Large intestine (tissue), 12 donors: Measurements from ENCODE around the gene NPR2. TPM values are rescaled to one million over a fixed set of nuclear protein-coding genes. Genes with fewer than 3 reads are reported as not detected.

Experiments
- DNase-seq, 2 donors: peaks; one replicate each; pipeline versions ENCODE4 v3.0.0 to v3.0.0-alpha.2; 2013
- H3K27ac ChIP-seq: one replicate; pipeline ENCODE4 v1.5.1; 2013; ENCODE audit warnings: low read length
- H3K27me3 ChIP-seq: 2 replicates; pipeline ENCODE4 v1.6.1; 2013; ENCODE audit warnings: low read length; ENCODE audit not compliant: control insufficient read depth, insufficient read depth
- H3K36me3 ChIP-seq: 2 replicates; pipeline ENCODE4 v1.6.1; 2013; ENCODE audit warnings: low read length; ENCODE audit not compliant: control insufficient read depth, insufficient read depth
- H3K4me1 ChIP-seq: one replicate; pipeline ENCODE4 v1.6.1; 2013; ENCODE audit warnings: low read length; ENCODE audit not compliant: control insufficient read depth, insufficient read depth
- H3K4me3 ChIP-seq: one replicate; pipeline ENCODE4 v1.5.1; 2013; ENCODE audit warnings: low read length
- H3K9me3 ChIP-seq: one replicate; pipeline ENCODE4 v1.6.1; 2013; ENCODE audit warnings: mild to moderate bottlenecking, low read depth, low read length, moderate library complexity; ENCODE audit not compliant: control insufficient read depth
- WGBS: methylation state at CpG from one replicate; pipeline ENCODE4 v1.1.5; 2013; ENCODE audit warnings: low lambda C conversion rate; ENCODE audit not compliant: insufficient coverage; 5-methylcytosine and 5-hydroxymethylcytosine counted together
- long read RNA-seq, 11 donors: transcript quantifications; one replicate each; lab custom pipeline, GENCODE V29; 2026
- polyA plus RNA-seq: library from polyadenylated mRNA; unstranded; fragments of 120-200 nt; gene quantifications from one replicate; pipeline ENCODE4 v1.2.1, GENCODE V29; 2013

The NPR2 gene
- 15.3 TPM for polyA plus RNA-seq
- long read RNA-seq, donor 1, partial matches to known transcripts: 0 of 2 reads
- long read RNA-seq, donor 1, other reads (novel, unspliced or antisense): 0 of 2 reads
- long read RNA-seq, donor 2, transcript NPR2-206 (3 exons, 601 nt): major isoform, 6 of 6 reads
- long read RNA-seq, donor 2, partial matches to known transcripts: 0 of 6 reads
- long read RNA-seq, donor 2, other reads (novel, unspliced or antisense): 0 of 6 reads
- long read RNA-seq, donor 3: 0 reads
- long read RNA-seq, donor 4: 0 reads
- long read RNA-seq, donor 5, partial matches to known transcripts: 0 of 4 reads
- long read RNA-seq, donor 5, other reads (novel, unspliced or antisense): 0 of 4 reads
- long read RNA-seq, donor 6, partial matches to known transcripts: 0 of 5 reads
- long read RNA-seq, donor 6, other reads (novel, unspliced or antisense): 0 of 5 reads
- long read RNA-seq, donor 7, partial matches to known transcripts: 0 of 2 reads
- long read RNA-seq, donor 7, other reads (novel, unspliced or antisense): 0 of 2 reads
- long read RNA-seq, donor 8, partial matches to known transcripts: 0 of 4 reads
- long read RNA-seq, donor 8, other reads (novel, unspliced or antisense): 0 of 4 reads
- long read RNA-seq, donor 9, partial matches to known transcripts: 0 of 4 reads
- long read RNA-seq, donor 9, other reads (novel, unspliced or antisense): 0 of 4 reads
- long read RNA-seq, donor 10, partial matches to known transcripts: 0 of 2 reads
- long read RNA-seq, donor 10, other reads (novel, unspliced or antisense): 0 of 2 reads
- long read RNA-seq, donor 11, transcript NPR2-206 (3 exons, 601 nt): major isoform, 6 of 7 reads
- long read RNA-seq, donor 11, partial matches to known transcripts: 0 of 7 reads
- long read RNA-seq, donor 11, other reads (novel, unspliced or antisense): 0 of 7 reads

DNA sequence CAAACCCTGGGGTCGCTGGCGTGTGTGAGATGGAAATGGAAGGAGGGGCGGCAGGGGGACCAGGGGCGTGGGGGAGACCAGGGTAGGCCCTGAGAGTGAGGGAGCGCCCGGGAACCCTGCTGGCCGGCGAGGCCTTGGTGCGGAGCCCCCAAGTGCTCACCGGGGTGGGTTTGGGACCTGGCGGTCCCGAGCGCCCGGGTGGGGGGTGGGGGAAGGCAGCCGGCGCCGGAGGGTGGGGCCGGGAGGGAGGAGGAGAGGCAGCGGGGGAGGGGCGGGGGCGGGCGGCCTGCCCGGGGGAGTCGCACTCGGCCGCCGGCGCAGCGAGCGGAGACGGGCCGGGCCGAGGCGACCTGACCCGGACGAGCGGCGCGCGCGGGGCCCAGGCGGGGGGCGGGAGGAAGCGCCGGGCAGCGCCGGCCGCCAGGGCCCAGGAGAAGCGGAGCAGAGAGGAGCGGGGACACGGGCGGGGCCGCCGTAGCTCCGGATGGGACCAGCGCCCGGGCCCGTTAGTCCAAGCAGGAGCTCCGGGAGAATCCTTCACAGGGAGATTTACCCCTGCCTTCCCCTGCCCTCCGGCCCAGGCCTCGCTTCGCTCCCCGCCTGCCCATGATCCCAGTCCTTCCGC is at the start of gene NPR2:
Gene NPR2 (plus strand): TSS at position 295 of the 625 bp plus-strand sequence. CDS start 818 bp downstream, outside the sequence.
- peaks cover 7% of the 10 kb centered on the region for H3K4me1 ChIP-seq
- peak in 1 of 2 donors; percentile 39 for DNase-seq
- H3K27ac ChIP-seq: peak within 1 kb of the TSS; percentile 13

GRCh38 chr9:35741740-35742139 is 49.7 kb upstream of the NPR2 start:
- WGBS: no CpG with 5 or more reads among the region's 7 CpGs
- Histone ChIP-seq H3K27ac (no peak overlapping the region), H3K9me3 (no peaks in the 10 kb centered on the region), H3K36me3 (peaks cover 81% of the 10 kb centered on the region), H3K4me1 (peaks cover 11% of the 10 kb centered on the region), H3K27me3 (no peaks in the 10 kb centered on the region), H3K4me3 (no peak overlapping the region)
- no peak for DNase-seq

More for the DNA sequence above, at the start of gene NPR2:
- H3K9me3 ChIP-seq: no peaks in the 10 kb centered on the region
- H3K36me3 ChIP-seq: peaks cover 9% of the 10 kb centered on the region
- no peaks in the 10 kb centered on the region for H3K27me3 ChIP-seq
- WGBS: no CpG with 5 or more reads among the region's 64 CpGs
- peak within 1 kb of the TSS; percentile 42 for H3K4me3 ChIP-seq

- no peak for DNase-seq
- peaks cover 11% of the 10 kb centered on the region for H3K4me1 ChIP-seq
- no peak overlapping the region for H3K4me3 ChIP-seq
- no peak overlapping the region for H3K27ac ChIP-seq
- H3K9me3 ChIP-seq: no peaks in the 10 kb centered on the region
- no peaks in the 10 kb centered on the region for H3K27me3 ChIP-seq
- WGBS: 100% methylated on average over 1 of the region's 2 CpGs
- peaks cover 64% of the 10 kb centered on the region for H3K36me3 ChIP-seq
Observed at GRCh38 chr9:35743452-35743851, 47.9 kb upstream of the NPR2 start.

- H3K36me3 ChIP-seq: peaks cover 58% of the 10 kb centered on the region
- DNase-seq: no peak
Observed at GRCh38 chr9:35743880-35744518, 47.4 kb upstream of the NPR2 start.

DNA sequence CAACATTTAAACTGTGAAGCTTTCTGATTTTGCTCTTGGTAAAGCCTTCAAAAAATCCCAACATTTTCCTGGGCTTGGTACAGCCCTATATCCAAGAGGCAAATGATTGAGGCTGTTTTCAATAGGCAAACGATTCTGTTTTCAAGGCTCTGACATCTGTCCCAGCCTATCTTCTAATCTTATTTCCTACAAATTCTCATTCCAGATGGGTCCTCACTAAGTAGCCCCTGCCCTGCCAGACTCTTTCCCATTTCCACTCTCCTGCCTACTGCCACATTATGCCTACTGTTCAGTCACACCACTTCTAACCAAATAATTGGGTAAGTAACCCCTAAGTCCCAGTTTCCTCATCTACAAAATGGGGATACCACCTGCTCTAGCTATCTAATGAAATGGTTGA is 45.8 kb upstream of the NPR2 start:
- Histone ChIP-seq H3K9me3 (no peaks in the 10 kb centered on the region), H3K4me3 (no peak overlapping the region), H3K4me1 (peaks cover 21% of the 10 kb centered on the region), H3K27me3 (no peaks in the 10 kb centered on the region), H3K27ac (peak overlapping the region; percentile 17), H3K36me3 (peaks cover 44% of the 10 kb centered on the region)
- DNase-seq: no peak
- no CpG with 5 or more reads among the region's 1 CpG for WGBS

More at GRCh38 chr9:35743880-35744518, 47.4 kb upstream of the NPR2 start:
- no peak overlapping the region for H3K4me3 ChIP-seq
- H3K27me3 ChIP-seq: no peaks in the 10 kb centered on the region
- H3K27ac ChIP-seq: no peak overlapping the region
- no peaks in the 10 kb centered on the region for H3K9me3 ChIP-seq
- WGBS: 92% methylated on average over 2 of the region's 8 CpGs
- H3K4me1 ChIP-seq: peaks cover 11% of the 10 kb centered on the region

DNA sequence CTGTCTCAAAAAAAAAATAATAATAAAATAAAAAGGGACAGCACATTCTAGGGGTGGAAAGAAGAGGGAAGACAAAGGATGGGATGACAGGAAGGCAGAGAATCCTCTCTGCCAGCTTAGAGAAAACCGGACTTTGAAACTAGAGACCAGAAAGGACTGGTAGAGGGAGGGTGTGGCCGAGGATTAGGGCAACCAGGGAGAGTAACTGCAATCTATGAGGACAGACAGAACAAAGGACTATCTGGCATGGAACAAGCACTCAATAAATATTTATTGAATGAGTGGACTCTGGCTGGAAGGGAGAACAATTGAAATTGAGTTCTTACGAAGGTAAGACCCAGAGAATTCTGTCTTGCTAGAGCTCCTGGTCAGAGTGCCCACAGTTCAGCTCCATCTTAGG is 44.8 kb upstream of the NPR2 start:
- peak overlapping the region; percentile 87 for H3K27ac ChIP-seq
- WGBS: no CpG with 5 or more reads among the region's 3 CpGs

DNA sequence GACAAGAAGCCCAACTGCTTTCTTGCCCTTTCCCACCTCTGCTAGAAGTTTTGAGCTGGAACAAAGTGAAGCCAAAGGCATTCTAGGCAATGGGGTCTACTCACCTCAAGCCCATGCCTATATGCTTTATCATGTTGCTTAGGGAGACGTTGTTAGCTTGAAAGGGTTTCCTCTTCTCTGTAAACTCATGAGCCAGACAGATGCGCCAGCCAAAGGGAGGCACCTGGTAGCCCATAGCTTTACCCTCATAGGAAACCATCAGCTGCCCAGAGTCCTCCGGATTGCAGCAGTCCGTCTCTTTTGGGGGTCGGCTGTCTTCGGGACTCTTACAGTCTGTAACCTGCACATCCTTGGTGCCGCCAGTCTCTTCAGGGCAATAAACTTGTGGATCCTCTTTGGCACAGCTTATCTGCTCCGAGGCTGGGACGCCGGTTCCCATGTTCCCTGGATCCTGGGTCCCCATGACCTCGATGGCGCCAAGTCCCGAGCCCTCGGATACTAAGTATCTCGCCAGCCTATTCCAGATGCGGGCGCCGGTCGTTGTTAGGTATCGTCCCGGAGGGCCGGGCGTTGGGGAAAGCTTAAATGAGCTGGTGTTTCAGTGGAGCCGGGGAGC is 43.0 kb upstream of the NPR2 start:
- peak overlapping the region; percentile 69 for H3K4me3 ChIP-seq
- no peaks in the 10 kb centered on the region for H3K27me3 ChIP-seq
- H3K9me3 ChIP-seq: no peaks in the 10 kb centered on the region
- H3K27ac ChIP-seq: peak overlapping the region; percentile 87
- H3K36me3 ChIP-seq: peaks cover 45% of the 10 kb centered on the region
- no peak for DNase-seq
- H3K4me1 ChIP-seq: peaks cover 24% of the 10 kb centered on the region
- no CpG with 5 or more reads among the region's 24 CpGs for WGBS

More for the DNA sequence above, 44.8 kb upstream of the NPR2 start:
- Histone ChIP-seq H3K4me3 (peak overlapping the region; percentile 69), H3K36me3 (peaks cover 45% of the 10 kb centered on the region), H3K9me3 (no peaks in the 10 kb centered on the region), H3K27me3 (no peaks in the 10 kb centered on the region), H3K4me1 (peaks cover 24% of the 10 kb centered on the region)
- DNase-seq: peak; percentile 56 to 83

DNA sequence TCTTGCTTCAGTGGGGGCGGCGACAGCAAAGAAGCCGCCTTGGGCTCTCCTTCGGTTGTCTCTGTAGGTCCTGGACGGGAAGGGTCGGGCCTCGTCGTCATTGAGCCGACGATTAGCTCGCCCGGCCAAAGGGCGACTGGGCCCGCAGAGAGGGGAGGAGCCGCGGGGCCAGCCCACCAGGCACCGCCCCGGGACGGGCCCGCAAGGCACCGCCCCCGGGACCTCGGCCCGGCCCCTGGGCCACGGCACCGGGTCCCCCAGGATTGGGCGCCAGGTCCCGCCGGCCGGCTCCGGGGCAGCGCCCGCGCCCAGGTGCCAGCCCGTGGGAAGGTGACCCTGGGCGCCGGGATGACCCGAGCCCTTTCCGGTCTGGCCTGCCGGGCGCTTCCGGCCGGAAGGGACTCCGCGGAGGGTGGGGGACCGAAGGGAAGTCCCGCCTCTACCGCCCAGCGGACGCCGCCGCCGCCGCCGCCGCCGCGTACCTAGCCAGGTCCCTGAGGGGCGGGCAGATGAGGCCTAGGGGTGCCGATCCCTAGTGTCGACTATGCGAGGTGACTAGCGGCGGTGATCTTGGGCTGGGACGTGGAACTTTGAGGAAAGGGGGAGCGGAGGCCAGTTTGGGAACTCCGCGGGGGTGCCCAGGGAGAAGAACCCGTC is 42.4 kb upstream of the NPR2 start, which contains the start of the genes GBA2 and RGP1:
Gene GBA2 (minus strand): TSS at position 371 of the 657 bp plus-strand sequence. CDS start 524 bp downstream, outside the sequence.
Gene RGP1 (plus strand): TSS at position 430 of the 657 bp plus-strand sequence. CDS start 469 bp downstream, outside the sequence.
- H3K27ac ChIP-seq: peak within 1 kb of the TSS; percentile 87
- no CpG with 5 or more reads among the region's 69 CpGs for WGBS
- H3K4me1 ChIP-seq: peaks cover 24% of the 10 kb centered on the region
- H3K9me3 ChIP-seq: no peaks in the 10 kb centered on the region
- peak within 1 kb of the TSS; percentile 91 for H3K4me3 ChIP-seq
- peak; percentile 86 to 95 for DNase-seq
- H3K27me3 ChIP-seq: no peaks in the 10 kb centered on the region
- H3K36me3 ChIP-seq: peaks cover 45% of the 10 kb centered on the region
